ENCODE results near the gene RAP1GAP2.

Gene RAP1GAP2

GRCh38 chr17:2853283-2854142 lies 57.3 kb downstream of the RAP1GAP2 start:
- DNase-seq (ENCODE audit: low read depth, low spot score): no peak

DNA sequence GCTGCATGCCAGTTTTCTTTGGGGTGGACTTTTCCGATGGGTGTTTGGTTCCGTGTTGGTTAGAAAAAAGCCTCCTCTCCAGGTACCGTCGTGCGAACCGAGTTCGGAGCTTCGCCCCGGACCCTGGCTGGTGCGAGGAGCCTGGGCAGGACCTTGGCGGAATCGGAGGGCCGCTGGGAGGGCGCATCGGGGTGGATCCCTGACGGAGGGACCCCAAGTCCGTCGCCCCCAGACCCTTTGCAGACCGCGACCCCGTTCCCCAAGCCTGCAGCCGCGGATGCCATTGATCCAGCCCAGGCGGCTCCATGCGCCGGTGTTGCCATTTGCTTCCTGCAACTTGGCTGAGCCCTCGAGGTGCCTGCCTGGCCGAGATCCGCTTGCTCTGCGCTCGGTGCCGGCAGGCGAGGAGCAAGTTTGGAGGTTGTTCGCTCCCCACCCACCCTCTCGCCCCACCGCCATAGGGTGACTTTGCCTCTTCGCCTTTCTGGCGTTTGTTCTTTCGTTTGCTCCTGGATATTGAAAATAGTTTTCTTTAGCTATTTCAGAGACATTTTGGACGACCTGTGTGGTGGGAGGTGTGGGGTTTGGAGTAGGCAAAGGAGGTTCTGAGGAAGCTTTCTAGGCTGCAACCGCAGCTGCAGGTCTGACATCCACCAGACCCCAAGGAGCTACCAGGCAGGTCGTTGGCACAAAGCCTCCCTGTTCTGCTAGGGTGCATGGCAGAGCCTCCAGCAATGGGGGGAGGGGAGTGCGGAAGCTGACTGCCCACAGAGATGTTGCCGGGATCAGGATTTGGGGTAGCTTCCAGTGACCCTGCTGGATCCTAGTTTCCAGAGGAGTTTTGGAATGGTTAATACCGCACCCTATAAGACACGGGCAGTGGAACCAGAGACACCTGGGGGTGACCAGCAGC lies 58.2 kb downstream of the RAP1GAP2 start:
- DNase-seq (ENCODE audit: low read depth, low spot score): no peak

DNA sequence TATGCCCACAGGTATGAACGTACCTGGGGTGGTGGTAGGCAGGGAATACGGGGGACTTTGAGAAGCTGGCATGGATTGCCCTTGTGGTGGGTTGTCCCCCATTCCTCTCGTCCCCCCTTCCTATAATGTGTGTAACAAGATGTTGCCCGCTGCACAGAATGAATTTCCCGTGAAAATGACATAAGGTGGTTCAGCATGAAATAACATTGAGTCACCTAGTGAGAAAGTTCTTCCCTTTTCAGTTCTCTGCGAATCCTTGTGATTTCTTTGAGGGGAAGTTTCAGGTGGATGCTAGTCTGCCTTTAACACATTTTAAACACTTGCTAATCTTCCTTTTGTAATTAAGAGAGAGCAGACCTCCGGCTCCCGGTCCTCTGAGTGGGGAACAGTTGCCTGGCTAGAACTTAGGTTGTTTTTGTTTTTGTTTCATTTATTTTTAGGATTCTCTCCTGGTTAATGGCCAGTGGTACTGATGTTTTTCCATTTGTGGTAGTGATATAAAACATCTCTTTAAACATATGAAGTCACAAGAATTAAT lies 58.9 kb downstream of the RAP1GAP2 start:
- no peak for DNase-seq (ENCODE audit: low read depth, low spot score)

DNA sequence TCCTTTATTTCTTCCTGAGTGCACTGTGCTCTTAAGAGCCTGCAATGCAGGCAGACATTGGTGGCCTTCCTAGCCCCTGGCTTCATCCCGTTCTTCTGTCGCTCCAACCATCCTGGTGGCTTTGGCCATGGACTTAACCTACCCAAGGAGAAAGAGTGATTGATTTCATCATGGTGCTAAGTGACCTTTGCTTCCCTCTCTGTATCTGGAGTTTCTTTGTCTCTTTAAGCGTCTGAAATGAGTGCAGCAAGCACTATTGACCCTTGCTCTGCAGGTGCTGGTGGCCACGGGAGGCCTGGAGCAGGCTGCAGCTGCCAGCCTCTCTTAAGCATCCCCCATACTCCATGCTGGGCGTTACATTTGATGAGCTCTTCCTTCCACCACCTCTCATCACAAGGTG lies 60.5 kb downstream of the RAP1GAP2 start:
- no peak for DNase-seq (ENCODE audit: low read depth, low spot score)

- no peak for DNase-seq (ENCODE audit: low read depth, low spot score)
These were observed 63.8 kb downstream of the RAP1GAP2 start for GRCh38 chr17:2860045-2860444.

GRCh38 chr17:2860883-2861282 lies 64.6 kb downstream of the RAP1GAP2 start:
- no peak for DNase-seq (ENCODE audit: low read depth, low spot score)

- DNase-seq (ENCODE audit: low read depth, low spot score): no peak
These were observed 66.0 kb downstream of the RAP1GAP2 start for GRCh38 chr17:2862197-2862596.

- DNase-seq (ENCODE audit: low read depth, low spot score): no peak
These were observed 67.0 kb downstream of the RAP1GAP2 start for GRCh38 chr17:2863204-2863603.

DNA sequence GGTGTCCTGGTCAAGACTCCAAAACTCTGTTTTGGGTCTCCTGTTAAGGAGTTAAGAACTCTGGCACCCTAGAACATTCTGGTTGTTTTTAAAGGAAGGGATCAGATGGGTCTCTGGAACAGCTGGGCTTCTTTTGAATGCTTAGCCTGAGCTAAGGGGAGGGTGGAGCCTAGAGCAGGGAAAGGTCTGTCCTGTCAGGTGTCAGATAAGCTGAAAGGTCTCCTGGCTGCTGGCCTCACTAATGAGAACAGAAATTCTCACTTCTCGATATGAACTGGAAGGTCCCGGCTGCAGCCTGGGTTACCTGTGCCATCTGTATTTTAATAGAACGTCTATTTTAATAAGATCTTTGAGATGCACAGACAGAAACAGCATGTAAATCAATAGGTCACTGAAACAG lies 69.0 kb downstream of the RAP1GAP2 start:
- DNase-seq (ENCODE audit: low read depth, low spot score): no peak

DNA sequence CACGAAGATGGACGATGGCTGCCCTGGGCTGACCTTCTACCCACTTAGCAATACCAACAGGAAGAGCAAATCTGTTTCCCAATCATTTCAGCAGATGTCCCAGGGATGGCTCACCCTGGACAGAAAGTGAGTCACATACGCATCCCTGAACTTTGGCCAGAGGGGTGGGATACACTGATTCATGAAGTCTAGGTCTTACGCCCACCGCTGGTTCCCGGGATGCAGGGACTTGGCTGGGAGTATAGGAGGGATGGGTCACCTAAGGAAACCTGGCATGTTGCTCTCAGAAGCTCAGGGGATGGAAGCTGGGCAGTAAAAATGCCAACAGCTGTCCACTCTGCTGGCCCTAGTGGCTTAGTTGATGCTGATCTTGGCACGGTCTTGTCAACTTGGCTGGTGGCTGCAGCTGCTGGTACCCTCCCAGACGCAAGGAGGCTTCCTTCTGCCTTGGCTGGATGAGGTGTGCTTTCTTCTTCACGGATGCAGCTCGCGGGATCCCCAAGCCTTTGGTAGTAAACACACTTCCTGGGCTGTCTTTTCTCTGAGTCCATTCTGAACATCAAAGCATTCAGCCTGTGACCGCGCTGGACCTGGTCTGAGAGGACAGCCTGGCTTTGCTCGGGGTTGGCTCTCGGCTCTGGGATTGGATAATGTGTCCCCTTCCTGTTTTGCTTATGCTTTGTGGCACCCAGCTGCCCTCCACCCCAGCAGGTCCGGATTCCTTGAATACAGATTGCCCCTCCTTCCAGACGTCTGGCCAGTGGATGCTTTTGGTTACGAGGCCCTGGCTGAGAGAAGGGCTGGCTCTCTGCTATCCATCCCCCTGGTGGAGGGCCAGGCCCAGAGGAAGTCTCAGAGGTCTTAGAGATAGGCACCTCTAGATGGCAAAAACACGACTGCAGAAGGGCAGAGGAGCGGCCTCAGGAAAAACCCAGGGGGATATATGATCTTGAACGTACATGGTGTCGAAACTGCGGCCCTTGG lies 71.5 kb downstream of the RAP1GAP2 start:
- no peak for DNase-seq (ENCODE audit: low read depth, low spot score)

GRCh38 chr17:2869604-2870003 lies 73.4 kb downstream of the RAP1GAP2 start:
- no peak for DNase-seq (ENCODE audit: low read depth, low spot score)

DNA sequence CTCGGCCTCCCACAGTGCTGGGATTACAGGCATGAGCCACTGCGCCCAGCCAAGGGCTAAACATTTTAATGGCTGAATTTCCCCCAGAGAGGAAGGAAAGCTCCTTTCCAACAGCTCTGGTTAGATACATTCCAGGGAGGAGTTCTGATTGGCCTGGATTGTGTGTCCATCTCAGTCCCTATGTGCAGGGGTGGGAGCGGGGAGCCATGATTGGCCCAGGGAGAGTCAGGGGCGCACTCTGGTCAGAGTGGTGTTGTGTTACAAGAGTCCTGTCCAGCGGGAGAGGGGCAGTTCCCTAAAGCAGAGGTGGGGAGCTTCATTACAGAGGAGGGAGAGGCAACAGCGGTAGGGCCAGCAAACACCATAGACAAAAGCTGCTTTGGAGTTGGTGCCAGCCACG lies 75.0 kb downstream of the RAP1GAP2 start:
- DNase-seq (ENCODE audit: low read depth, low spot score): no peak

DNA sequence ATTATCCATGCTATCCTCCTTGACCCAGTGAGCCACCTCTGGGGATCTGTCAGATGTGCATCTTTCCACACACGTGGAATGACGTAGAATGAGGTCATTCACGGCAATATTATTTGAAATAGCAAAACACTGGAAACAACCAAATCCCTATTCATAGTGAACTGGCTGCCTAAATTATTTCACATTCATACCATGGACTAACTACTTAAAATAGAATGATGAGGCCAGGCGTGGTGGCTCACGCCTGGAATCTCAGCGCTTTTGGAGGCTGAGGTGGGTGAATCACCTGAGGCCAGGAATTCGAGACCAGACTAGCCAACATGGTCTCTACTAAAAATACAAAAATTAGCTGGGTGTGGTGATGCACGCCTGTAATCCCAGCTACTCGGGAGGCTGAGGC lies 75.5 kb downstream of the RAP1GAP2 start:
- DNase-seq (ENCODE audit: low read depth, low spot score): no peak

GRCh38 chr17:2872282-2872681 lies 76.0 kb downstream of the RAP1GAP2 start:
- no peak for DNase-seq (ENCODE audit: low read depth, low spot score)

- no peak for DNase-seq (ENCODE audit: low read depth, low spot score)
These were observed 78.0 kb downstream of the RAP1GAP2 start for GRCh38 chr17:2874189-2874686.

GRCh38 chr17:2875608-2876007 lies 79.4 kb downstream of the RAP1GAP2 start:
- no peak for DNase-seq (ENCODE audit: low read depth, low spot score)

GRCh38 chr17:2876467-2876866 lies 80.2 kb downstream of the RAP1GAP2 start:
- DNase-seq (ENCODE audit: low read depth, low spot score): no peak

GRCh38 chr17:2878751-2879254 lies 82.6 kb downstream of the RAP1GAP2 start:
- DNase-seq (ENCODE audit: low read depth, low spot score): no peak

DNA sequence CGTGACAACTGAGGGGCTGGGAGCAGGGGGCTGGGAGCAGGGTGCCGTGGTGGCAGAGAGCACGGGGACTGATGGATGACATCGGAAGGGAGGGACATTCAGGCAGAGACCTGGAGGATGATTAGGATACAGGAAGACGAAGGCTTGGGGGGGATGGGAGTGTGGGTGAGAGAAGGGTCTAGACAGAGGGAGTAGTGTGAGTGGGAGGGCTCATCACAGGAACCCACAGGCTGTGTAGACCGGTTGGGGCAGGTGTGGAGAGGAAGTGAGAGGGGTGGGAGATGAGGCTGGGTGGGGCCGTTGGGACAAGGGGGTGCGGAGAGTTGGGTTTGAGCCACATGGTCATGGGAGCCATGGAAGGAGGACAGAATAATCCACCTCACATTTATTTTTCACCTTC lies 83.8 kb downstream of the RAP1GAP2 start:
- DNase-seq (ENCODE audit: low read depth, low spot score): no peak

DNA sequence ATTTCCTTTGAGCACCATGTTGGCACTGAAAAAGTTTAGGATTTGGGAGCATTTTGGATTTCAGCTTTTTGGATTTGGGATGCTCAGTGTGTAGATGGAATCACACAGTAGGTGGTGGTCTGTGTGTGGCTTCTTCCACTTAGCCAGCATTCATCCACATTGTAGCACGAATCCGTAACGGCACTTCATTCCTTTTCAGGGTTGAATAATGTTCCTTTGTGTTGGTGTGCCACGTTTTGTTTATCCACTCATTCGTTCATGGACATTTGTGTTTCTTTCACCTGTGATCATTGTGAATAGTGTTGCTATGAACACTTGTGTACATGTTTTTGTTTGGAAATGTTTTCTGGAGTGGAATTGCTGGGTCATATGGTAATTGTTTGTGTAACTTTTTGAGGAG lies 85.1 kb downstream of the RAP1GAP2 start:
- DNase-seq (ENCODE audit: low read depth, low spot score): no peak
